HCT116 (cell line): ENCODE results near the gene CBFA2T2. TPM values are rescaled to one million over a fixed set of nuclear protein-coding genes. Genes with fewer than 3 reads are reported as not detected.

ENCODE experiments used
- ATAC-seq: fragments of 200-7000 bp; cut with Tn5 transposase; 2 replicates; pipeline ENCODE4 v1.9.1; 2020; ENCODE audit warnings: mild to moderate bottlenecking, moderate library complexity
- BruUV-seq: library from RNA; stranded (reverse); fragments of 400-500 nt; replicated peaks from 2 replicates; lab custom pipeline; 2021; lab: Mats Ljungman, UMichigan
- CTCF ChIA-PET: fragments of 300-600 bp; sonication (Branson Sonifier 250); formaldehyde crosslinking; loops from one replicate; lab custom pipeline; 2021; ENCODE audit warnings: antibody characterized with exemption; lab: Charles Lee
- POLR2A ChIA-PET: fragments of 300-600, 350-600 bp; sonication (Branson Sonifier 250); formaldehyde crosslinking; loops from one replicate; lab custom pipeline; 2021; ENCODE audit warnings: antibody characterized with exemption; lab: Charles Lee
- RAD21 ChIA-PET, 2 experiments: fragments of 300-600 bp; sonication (Branson Sonifier 250); formaldehyde crosslinking; loops; one replicate each; lab custom pipeline; 2023; ENCODE audit warnings: low total read pairs in 2 of 2; ENCODE audit not compliant: uncharacterized antibody in 2 of 2, unreplicated experiment in 2 of 2, low non-redundant PET in 1 of 2; lab: Charles Lee
- DNase-seq: peaks from one replicate; pipeline ENCODE4 v3.0.0-alpha.2; 2010; ENCODE audit warnings: low read depth, low spot score
- H2AFZ ChIP-seq: fragments of 200-600 bp; shearing (Covaris generic), sonication (generic); 2 replicates; pipeline ENCODE4 v1.6.1; 2017; ENCODE audit warnings: low read depth, mixed run types, mixed read lengths, antibody characterized with exemption, low read length; ENCODE audit not compliant: poor library complexity, severe bottlenecking
- H3K27ac ChIP-seq: 2 replicates; pipeline ENCODE4 v1.5.1; 2012; ENCODE audit warnings: low read depth, low read length
- H3K27me3 ChIP-seq: fragments of 200-600 bp; sonication (generic); 2 replicates; pipeline ENCODE4 v1.6.1; 2016; ENCODE audit warnings: mixed run types, low read length, mixed read lengths; ENCODE audit not compliant: insufficient read depth
- H3K36me3 ChIP-seq, 2 experiments: fragments of 200-500 bp in 1 of 2; fragments of 200-600 bp in 1 of 2; sonication (Bioruptor generic) in 1 of 2; sonication (generic) in 1 of 2; 2 replicates each; pipeline versions ENCODE4 v1.5.1 to v1.6.1; 2014 to 2016; ENCODE audit warnings: low read length in 2 of 2, inconsistent platforms in 1 of 2, mixed read lengths in 1 of 2, mixed run types in 1 of 2; ENCODE audit not compliant: insufficient read depth in 2 of 2, control insufficient read depth in 1 of 2
- H3K4me1 ChIP-seq, 2 experiments: fragments of 200-600 bp in 1 of 2; sonication (generic) in 1 of 2; 2 replicates each; pipeline versions ENCODE4 v1.5.1 to v1.6.1; 2012 to 2017; ENCODE audit warnings: low read length in 2 of 2, inconsistent platforms in 1 of 2, mild to moderate bottlenecking in 1 of 2, mixed read lengths in 1 of 2, mixed run types in 1 of 2, moderate library complexity in 1 of 2; ENCODE audit not compliant: insufficient read depth in 2 of 2, control insufficient read depth in 1 of 2
- H3K4me2 ChIP-seq: fragments of 200-600 bp; sonication (generic); 2 replicates; pipeline ENCODE4 v1.6.1; 2017; ENCODE audit warnings: mixed run types, low read length, mixed read lengths
- H3K4me3 ChIP-seq, 2 experiments: fragments of 200-600 bp in 1 of 2; sonication (generic) in 1 of 2; replicated peaks in 1 of 2; 2 replicates each; pipeline ENCODE4 v1.5.1; 2011 to 2016; ENCODE audit warnings: low read length in 2 of 2, control low read depth in 1 of 2, low read depth in 1 of 2, mild to moderate bottlenecking in 1 of 2, mixed read lengths in 1 of 2, mixed run types in 1 of 2
- H3K79me2 ChIP-seq: fragments of 200-600 bp; sonication (generic); 2 replicates; pipeline ENCODE4 v1.6.1; 2017; ENCODE audit warnings: mild to moderate bottlenecking, mixed run types, low read length, moderate library complexity, mixed read lengths; ENCODE audit not compliant: insufficient read depth
- H3K9ac ChIP-seq: fragments of 200-600 bp; sonication (generic); 2 replicates; pipeline ENCODE4 v1.6.1; 2016; ENCODE audit warnings: low read length, mixed read lengths
- H3K9me2 ChIP-seq: fragments of 200-600 bp; sonication (generic), shearing (Covaris generic); 2 replicates; pipeline ENCODE4 v1.6.1; 2017; ENCODE audit warnings: mixed run types, mild to moderate bottlenecking, moderate library complexity; ENCODE audit not compliant: insufficient read depth
- H3K9me3 ChIP-seq, 2 experiments: fragments of 200-500 bp in 1 of 2; fragments of 200-600 bp in 1 of 2; sonication (Bioruptor generic) in 1 of 2; sonication (generic) in 1 of 2; 2 replicates each; pipeline ENCODE4 v1.6.1; 2014 to 2017; ENCODE audit warnings: low read length in 2 of 2, mixed read lengths in 2 of 2, inconsistent platforms in 1 of 2, low read depth in 1 of 2, mild to moderate bottlenecking in 1 of 2, mixed run types in 1 of 2, moderate library complexity in 1 of 2; ENCODE audit not compliant: control insufficient read depth in 1 of 2, insufficient read depth in 1 of 2
- H4K20me1 ChIP-seq: fragments of 200-600 bp; sonication (generic), shearing (Covaris generic); 2 replicates; pipeline ENCODE4 v1.6.1; 2017; ENCODE audit warnings: mixed run types, mild to moderate bottlenecking, moderate library complexity; ENCODE audit not compliant: insufficient read depth
- CBX3 ChIP-seq: IDR thresholded peaks from 2 replicates; pipeline ENCODE4 v1.6.1; 2012; ENCODE audit warnings: low read depth
- CEBPB ChIP-seq: IDR thresholded peaks from 2 replicates; pipeline ENCODE4 v1.6.1; 2012; ENCODE audit warnings: low read depth
- CTCF ChIP-seq, 3 experiments: fragments of 200-600 bp in 1 of 3; sonication (generic) in 1 of 3; IDR thresholded peaks in 2 of 3; conservative IDR thresholded peaks in 1 of 3; 2 replicates each; pipeline ENCODE4 v1.5.1; 2012 to 2017; ENCODE audit warnings: low read depth in 2 of 3, low read length in 2 of 3, antibody characterized with exemption in 1 of 3, borderline replicate concordance in 1 of 3, control low read depth in 1 of 3, mild to moderate bottlenecking in 1 of 3, mixed read lengths in 1 of 3, mixed run types in 1 of 3, moderate library complexity in 1 of 3; ENCODE audit not compliant: insufficient read depth in 1 of 3
- EGR1 ChIP-seq: IDR thresholded peaks from 2 replicates; pipeline ENCODE4 v1.6.1; 2012; ENCODE audit warnings: low read depth
- ELF1 ChIP-seq: IDR thresholded peaks from 2 replicates; pipeline ENCODE4 v1.6.1; 2012; ENCODE audit warnings: low read depth, borderline replicate concordance
- EZH2 ChIP-seq: fragments of 200-600 bp; sonication (generic); IDR thresholded peaks from 2 replicates; pipeline ENCODE4 v1.6.1; 2017; ENCODE audit warnings: antibody characterized with exemption, mixed run types
- FOSL1 ChIP-seq: IDR thresholded peaks from 2 replicates; pipeline ENCODE4 v1.6.1; 2012; ENCODE audit warnings: low read depth
- JUND ChIP-seq: IDR thresholded peaks from 2 replicates; pipeline ENCODE4 v1.6.1; 2012
- POLR2A ChIP-seq: IDR thresholded peaks from 2 replicates; pipeline ENCODE4 v1.7.0; 2011; ENCODE audit warnings: borderline replicate concordance; ENCODE audit not compliant: insufficient read depth, insufficient read length; ENCODE audit errors: extremely low read depth
- POLR2AphosphoS5 ChIP-seq: IDR thresholded peaks from 2 replicates; pipeline ENCODE4 v1.6.1; 2011; ENCODE audit warnings: mild to moderate bottlenecking, low read depth, low read length, moderate library complexity
- RAD21 ChIP-seq: IDR thresholded peaks from 2 replicates; pipeline ENCODE4 v1.6.1; 2012; ENCODE audit warnings: low read depth, mild to moderate bottlenecking
- SIN3A ChIP-seq: IDR thresholded peaks from 2 replicates; pipeline ENCODE4 v1.6.1; 2012; ENCODE audit warnings: low read depth
- SP1 ChIP-seq: IDR thresholded peaks from 2 replicates; pipeline ENCODE4 v1.6.1; 2012; ENCODE audit warnings: low read depth
- SRF ChIP-seq: IDR thresholded peaks from 2 replicates; pipeline ENCODE4 v1.6.1; 2012; ENCODE audit warnings: low read depth
- TCF7L2 ChIP-seq: IDR thresholded peaks from 2 replicates; pipeline ENCODE4 v1.7.0; 2011; ENCODE audit warnings: borderline replicate concordance, inconsistent platforms; ENCODE audit not compliant: insufficient read depth, insufficient read length; ENCODE audit errors: extremely low read depth
- YY1 ChIP-seq: IDR thresholded peaks from 2 replicates; pipeline ENCODE4 v1.6.1; 2011; ENCODE audit warnings: low read length, low read depth, moderate library complexity, mild to moderate bottlenecking; ENCODE audit not compliant: insufficient replicate concordance; ENCODE audit errors: extremely low read depth
- ZNF274 ChIP-seq: fragments of 200-500 bp; sonication (Bioruptor generic); IDR thresholded peaks from 2 replicates; pipeline ENCODE4 v1.6.1; 2014; ENCODE audit warnings: mild to moderate bottlenecking, low read depth, low read length, inconsistent platforms
- intact Hi-C: fragments of 100-400 bp; cut with micrococcal nuclease; formaldehyde crosslinking; loops from 2 replicates; pipeline ENCODE4 v1.10.0; 2022
- total RNA-seq: library from RNA; stranded (reverse); gene quantifications from one replicate; pipeline ENCODE4 v1.2.1, GENCODE V29; 2021; ENCODE audit not compliant: unreplicated experiment
- TF ChIP-seq, protein P1 (sequence below): IDR thresholded peaks from 2 replicates; pipeline ENCODE4 v1.6.1; 2012; ENCODE audit warnings: low read depth
- TF ChIP-seq, protein P2 (sequence below): IDR thresholded peaks from 2 replicates; pipeline ENCODE4 v1.6.1; 2011; ENCODE audit warnings: mild to moderate bottlenecking, low read length, moderate library complexity; ENCODE audit not compliant: insufficient replicate concordance; ENCODE audit errors: extremely low read depth
- TF ChIP-seq, protein P3 (sequence below): IDR thresholded peaks from 2 replicates; pipeline ENCODE4 v1.6.1; 2012

The CBFA2T2 gene
- total RNA-seq, 1 experiment from 2014 or later = 8.0 TPM

GRCh38 chr20:33668466-33669155 lies 178.7 kb downstream of the CBFA2T2 start:
- H3K4me1 ChIP-seq = peaks cover 16 to 26% of the 10 kb centered on the region in 2 experiments
- TF ChIP-seq ELF1 (no peak), EZH2 (no peak), CEBPB (no peak), YY1 (no peak), FOSL1 (no peak), SRF (no peak), SIN3A (no peak), CTCF (IDR thresholded peaks at IDR 0.05 in 2 of 3, conservative IDR thresholded peaks at IDR 0.05 in 1 of 3; ENCODE audit: borderline replicate concordance in 1 of 3, insufficient read depth in 1 of 3, low read depth in 2 of 3, low read length in 2 of 3) (no peak), JUND (no peak), TCF7L2 (no peak), RAD21 (no peak), POLR2AphosphoS5 (no peak), POLR2A (no peak), EGR1 (no peak), SP1 (no peak), ZNF274 (no peak), CBX3 (no peak)
- TF ChIP-seq, protein P1, sequence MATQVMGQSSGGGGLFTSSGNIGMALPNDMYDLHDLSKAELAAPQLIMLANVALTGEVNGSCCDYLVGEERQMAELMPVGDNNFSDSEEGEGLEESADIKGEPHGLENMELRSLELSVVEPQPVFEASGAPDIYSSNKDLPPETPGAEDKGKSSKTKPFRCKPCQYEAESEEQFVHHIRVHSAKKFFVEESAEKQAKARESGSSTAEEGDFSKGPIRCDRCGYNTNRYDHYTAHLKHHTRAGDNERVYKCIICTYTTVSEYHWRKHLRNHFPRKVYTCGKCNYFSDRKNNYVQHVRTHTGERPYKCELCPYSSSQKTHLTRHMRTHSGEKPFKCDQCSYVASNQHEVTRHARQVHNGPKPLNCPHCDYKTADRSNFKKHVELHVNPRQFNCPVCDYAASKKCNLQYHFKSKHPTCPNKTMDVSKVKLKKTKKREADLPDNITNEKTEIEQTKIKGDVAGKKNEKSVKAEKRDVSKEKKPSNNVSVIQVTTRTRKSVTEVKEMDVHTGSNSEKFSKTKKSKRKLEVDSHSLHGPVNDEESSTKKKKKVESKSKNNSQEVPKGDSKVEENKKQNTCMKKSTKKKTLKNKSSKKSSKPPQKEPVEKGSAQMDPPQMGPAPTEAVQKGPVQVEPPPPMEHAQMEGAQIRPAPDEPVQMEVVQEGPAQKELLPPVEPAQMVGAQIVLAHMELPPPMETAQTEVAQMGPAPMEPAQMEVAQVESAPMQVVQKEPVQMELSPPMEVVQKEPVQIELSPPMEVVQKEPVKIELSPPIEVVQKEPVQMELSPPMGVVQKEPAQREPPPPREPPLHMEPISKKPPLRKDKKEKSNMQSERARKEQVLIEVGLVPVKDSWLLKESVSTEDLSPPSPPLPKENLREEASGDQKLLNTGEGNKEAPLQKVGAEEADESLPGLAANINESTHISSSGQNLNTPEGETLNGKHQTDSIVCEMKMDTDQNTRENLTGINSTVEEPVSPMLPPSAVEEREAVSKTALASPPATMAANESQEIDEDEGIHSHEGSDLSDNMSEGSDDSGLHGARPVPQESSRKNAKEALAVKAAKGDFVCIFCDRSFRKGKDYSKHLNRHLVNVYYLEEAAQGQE = no peak
- TF ChIP-seq, protein P2, sequence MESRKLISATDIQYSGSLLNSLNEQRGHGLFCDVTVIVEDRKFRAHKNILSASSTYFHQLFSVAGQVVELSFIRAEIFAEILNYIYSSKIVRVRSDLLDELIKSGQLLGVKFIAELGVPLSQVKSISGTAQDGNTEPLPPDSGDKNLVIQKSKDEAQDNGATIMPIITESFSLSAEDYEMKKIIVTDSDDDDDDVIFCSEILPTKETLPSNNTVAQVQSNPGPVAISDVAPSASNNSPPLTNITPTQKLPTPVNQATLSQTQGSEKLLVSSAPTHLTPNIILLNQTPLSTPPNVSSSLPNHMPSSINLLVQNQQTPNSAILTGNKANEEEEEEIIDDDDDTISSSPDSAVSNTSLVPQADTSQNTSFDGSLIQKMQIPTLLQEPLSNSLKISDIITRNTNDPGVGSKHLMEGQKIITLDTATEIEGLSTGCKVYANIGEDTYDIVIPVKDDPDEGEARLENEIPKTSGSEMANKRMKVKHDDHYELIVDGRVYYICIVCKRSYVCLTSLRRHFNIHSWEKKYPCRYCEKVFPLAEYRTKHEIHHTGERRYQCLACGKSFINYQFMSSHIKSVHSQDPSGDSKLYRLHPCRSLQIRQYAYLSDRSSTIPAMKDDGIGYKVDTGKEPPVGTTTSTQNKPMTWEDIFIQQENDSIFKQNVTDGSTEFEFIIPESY = no peak
- TF ChIP-seq, protein P3, sequence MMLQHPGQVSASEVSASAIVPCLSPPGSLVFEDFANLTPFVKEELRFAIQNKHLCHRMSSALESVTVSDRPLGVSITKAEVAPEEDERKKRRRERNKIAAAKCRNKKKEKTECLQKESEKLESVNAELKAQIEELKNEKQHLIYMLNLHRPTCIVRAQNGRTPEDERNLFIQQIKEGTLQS = no peak
- ATAC-seq = no peak
- no peak overlapping the region for H3K4me3 ChIP-seq
- H3K79me2 ChIP-seq = peaks cover 22% of the 10 kb centered on the region; the same call in 1 of the 2 replicates
- no peaks in the 10 kb centered on the region for H3K27me3 ChIP-seq
- RAD21 ChIA-PET = interaction anchor here (0.6 to 1.1 kb wide), 2 partner anchors 267 to 440 kb away, joined by 3 to 4 read pairs; partner anchors contain the start of gene CDK5RAP1 (in 1 of the 2)
- H3K36me3 ChIP-seq = peaks cover 10 to 23% of the 10 kb centered on the region in 2 experiments; a peak in 3 of 4 replicates
- H3K9me2 ChIP-seq = no peaks in the 10 kb centered on the region
- H4K20me1 ChIP-seq = no peaks in the 10 kb centered on the region
- CTCF ChIA-PET = interaction anchor here (0.7 to 0.9 kb wide), 3 partner anchors 11 to 211 kb away, joined by 3 to 4 read pairs (median 3); no protein-coding TSS in a partner anchor
- no peak overlapping the region for H3K4me2 ChIP-seq
- H3K9ac ChIP-seq = no peak overlapping the region
- POLR2A ChIA-PET = no interaction called here
- DNase-seq = no peak
- no TSS peak for BruUV-seq
- H3K27ac ChIP-seq = no peak overlapping the region
- no peaks in the 10 kb centered on the region for H3K9me3 ChIP-seq
- intact Hi-C loops = loop anchor here (5.0 kb wide), 1 partner anchor 211 kb away; no protein-coding TSS in a partner anchor
- no peak overlapping the region for H2AFZ ChIP-seq
